PC-3 (cell line): Measurements from ENCODE around the gene MYL7. TPM values are rescaled to one million over a fixed set of nuclear protein-coding genes. Genes with fewer than 3 reads are reported as not detected.
A peak's percentile ranks its signal among the peaks of the same experiment; 100 is the strongest.

Source experiments
- ATAC-seq: fragments of 200-7000 bp; cut with Tn5 transposase; 2 replicates; pipeline ENCODE4 v1.9.1; 2020; ENCODE audit warnings: mild to moderate bottlenecking, moderate library complexity
- BruUV-seq: library from RNA; stranded (reverse); fragments of 400-500 nt; replicated peaks from 2 replicates; lab custom pipeline; 2021; lab: Mats Ljungman, UMichigan
- CTCF ChIA-PET: fragments of 300-600 bp; sonication (Branson Sonifier 250); formaldehyde crosslinking; loops from one replicate; lab custom pipeline; 2022; ENCODE audit warnings: antibody characterized with exemption; lab: Charles Lee
- POLR2A ChIA-PET: fragments of 300-600 bp; sonication (Branson Sonifier 250); formaldehyde crosslinking; loops from one replicate; lab custom pipeline; 2022; ENCODE audit warnings: antibody characterized with exemption; ENCODE audit not compliant: unreplicated experiment; lab: Charles Lee
- DNase-seq: peaks from one replicate; pipeline ENCODE4 v3.0.0-alpha.2; 2015
- H2AFZ ChIP-seq: fragments of 300-600 bp; sonication (generic); 2 replicates; pipeline ENCODE4 v1.6.0; 2016; ENCODE audit warnings: antibody characterized with exemption, low read length
- H3F3A ChIP-seq: fragments of 300-600 bp; sonication (generic); one replicate; pipeline ENCODE4 v1.6.0; 2017; ENCODE audit warnings: antibody characterized with exemption, low read length, control low read depth, mild to moderate bottlenecking; ENCODE audit not compliant: unreplicated experiment
- H3K27ac ChIP-seq: fragments of 300-600 bp; sonication (generic); 2 replicates; pipeline ENCODE4 v1.5.1; 2016; ENCODE audit warnings: mild to moderate bottlenecking, low read length
- H3K27me3 ChIP-seq: fragments of 300-600 bp; sonication (generic); 2 replicates; pipeline ENCODE4 v1.6.1; 2016; ENCODE audit warnings: low read length, mixed read lengths
- H3K36me3 ChIP-seq: fragments of 300-600 bp; sonication (generic); 2 replicates; pipeline ENCODE4 v1.6.1; 2016; ENCODE audit warnings: low read depth, mixed run types, low read length, mixed read lengths
- H3K4me1 ChIP-seq: fragments of 300-600 bp; sonication (generic); 2 replicates; pipeline ENCODE4 v1.5.1; 2016; ENCODE audit warnings: low read length; ENCODE audit not compliant: insufficient read depth
- H3K4me2 ChIP-seq: fragments of 300-600 bp; sonication (generic); 2 replicates; pipeline ENCODE4 v1.6.0; 2016; ENCODE audit warnings: low read length
- H3K4me3 ChIP-seq: fragments of 300-600 bp; sonication (generic); 2 replicates; pipeline ENCODE4 v1.5.1; 2016; ENCODE audit warnings: mild to moderate bottlenecking, low read length, mixed read lengths
- H3K79me2 ChIP-seq: fragments of 300-600 bp; sonication (generic); 2 replicates; pipeline ENCODE4 v1.6.1; 2017; ENCODE audit warnings: low read length, mixed read lengths
- H3K9ac ChIP-seq: fragments of 300-600 bp; sonication (generic); 2 replicates; pipeline ENCODE4 v1.6.0; 2016; ENCODE audit warnings: mild to moderate bottlenecking, low read length
- H3K9me2 ChIP-seq: fragments of 300-600 bp; sonication (generic); replicated peaks from 2 replicates; pipeline ENCODE4 v1.6.1; 2016; ENCODE audit warnings: mixed run types, low read length, mixed read lengths
- H3K9me3 ChIP-seq: fragments of 300-600 bp; sonication (generic); 2 replicates; pipeline ENCODE4 v1.6.1; 2016; ENCODE audit warnings: low read length, mixed read lengths
- H4K20me1 ChIP-seq: fragments of 300-600 bp; sonication (generic); 2 replicates; pipeline ENCODE4 v1.6.1; 2016; ENCODE audit warnings: low read length, mixed read lengths
- EZH2 ChIP-seq: fragments of 300-600 bp; sonication (generic); IDR thresholded peaks from one replicate; pipeline ENCODE4 v1.6.1; 2017; ENCODE audit warnings: antibody characterized with exemption, mild to moderate bottlenecking, low read length; ENCODE audit not compliant: unreplicated experiment
- EZH2phosphoT487 ChIP-seq: fragments of 300-600 bp; sonication (generic); IDR thresholded peaks from 2 replicates; pipeline ENCODE4 v1.6.1; 2018; ENCODE audit warnings: mild to moderate bottlenecking, antibody characterized with exemption, low read length, borderline replicate concordance
- intact Hi-C: fragments of 100-400 bp; cut with micrococcal nuclease; formaldehyde crosslinking; loops from 2 replicates; pipeline ENCODE4 v1.9.0; 2023
- total RNA-seq: library from RNA; depleted of rRNA; stranded (reverse); fragments of >200 nt; gene quantifications from 2 replicates; pipeline ENCODE4 v1.2.3, GENCODE V29; 2014
- TF ChIP-seq, protein P1 (sequence below): fragments of 300-600 bp; sonication (generic); conservative IDR thresholded peaks from 2 replicates; pipeline ENCODE4 v1.5.1; 2017; ENCODE audit warnings: antibody characterized with exemption, low read depth, mild to moderate bottlenecking, low read length

The MYL7 gene
- total RNA-seq, 1 experiment from 2014 or later = not detected

- BruUV-seq = no TSS peak
- Histone ChIP-seq H3K79me2 (no peaks in the 10 kb centered on the region), H3K27ac (no peak overlapping the region), H3K4me2 (no peak overlapping the region), H3K4me1 (no peaks in the 10 kb centered on the region), H3K36me3 (no peaks in the 10 kb centered on the region), H3K27me3 (no peaks in the 10 kb centered on the region), H2AFZ (no peak overlapping the region), H3K9me3 (no peaks in the 10 kb centered on the region), H3K9ac (no peak overlapping the region), H3K9me2 (no peaks in the 10 kb centered on the region), H3F3A (no peaks in the 10 kb centered on the region), H4K20me1 (no peaks in the 10 kb centered on the region), H3K4me3 (no peak overlapping the region)
- ATAC-seq (no peak), DNase-seq (no peak)
- intact Hi-C loops = no loop called here
- CTCF ChIA-PET = no interaction called here
- POLR2A ChIA-PET = interaction anchor here (0.7 kb wide), 1 partner anchor 76 kb away, joined by 4 read pairs; no protein-coding TSS in a partner anchor
- TF ChIP-seq EZH2 = no peak
- TF ChIP-seq, protein P1, sequence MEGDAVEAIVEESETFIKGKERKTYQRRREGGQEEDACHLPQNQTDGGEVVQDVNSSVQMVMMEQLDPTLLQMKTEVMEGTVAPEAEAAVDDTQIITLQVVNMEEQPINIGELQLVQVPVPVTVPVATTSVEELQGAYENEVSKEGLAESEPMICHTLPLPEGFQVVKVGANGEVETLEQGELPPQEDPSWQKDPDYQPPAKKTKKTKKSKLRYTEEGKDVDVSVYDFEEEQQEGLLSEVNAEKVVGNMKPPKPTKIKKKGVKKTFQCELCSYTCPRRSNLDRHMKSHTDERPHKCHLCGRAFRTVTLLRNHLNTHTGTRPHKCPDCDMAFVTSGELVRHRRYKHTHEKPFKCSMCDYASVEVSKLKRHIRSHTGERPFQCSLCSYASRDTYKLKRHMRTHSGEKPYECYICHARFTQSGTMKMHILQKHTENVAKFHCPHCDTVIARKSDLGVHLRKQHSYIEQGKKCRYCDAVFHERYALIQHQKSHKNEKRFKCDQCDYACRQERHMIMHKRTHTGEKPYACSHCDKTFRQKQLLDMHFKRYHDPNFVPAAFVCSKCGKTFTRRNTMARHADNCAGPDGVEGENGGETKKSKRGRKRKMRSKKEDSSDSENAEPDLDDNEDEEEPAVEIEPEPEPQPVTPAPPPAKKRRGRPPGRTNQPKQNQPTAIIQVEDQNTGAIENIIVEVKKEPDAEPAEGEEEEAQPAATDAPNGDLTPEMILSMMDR = no peak
- TF ChIP-seq EZH2phosphoT487 = no peak
Measured at GRCh38 chr7:44153948-44154335, 12.8 kb upstream of the MYL7 start.

DNA sequence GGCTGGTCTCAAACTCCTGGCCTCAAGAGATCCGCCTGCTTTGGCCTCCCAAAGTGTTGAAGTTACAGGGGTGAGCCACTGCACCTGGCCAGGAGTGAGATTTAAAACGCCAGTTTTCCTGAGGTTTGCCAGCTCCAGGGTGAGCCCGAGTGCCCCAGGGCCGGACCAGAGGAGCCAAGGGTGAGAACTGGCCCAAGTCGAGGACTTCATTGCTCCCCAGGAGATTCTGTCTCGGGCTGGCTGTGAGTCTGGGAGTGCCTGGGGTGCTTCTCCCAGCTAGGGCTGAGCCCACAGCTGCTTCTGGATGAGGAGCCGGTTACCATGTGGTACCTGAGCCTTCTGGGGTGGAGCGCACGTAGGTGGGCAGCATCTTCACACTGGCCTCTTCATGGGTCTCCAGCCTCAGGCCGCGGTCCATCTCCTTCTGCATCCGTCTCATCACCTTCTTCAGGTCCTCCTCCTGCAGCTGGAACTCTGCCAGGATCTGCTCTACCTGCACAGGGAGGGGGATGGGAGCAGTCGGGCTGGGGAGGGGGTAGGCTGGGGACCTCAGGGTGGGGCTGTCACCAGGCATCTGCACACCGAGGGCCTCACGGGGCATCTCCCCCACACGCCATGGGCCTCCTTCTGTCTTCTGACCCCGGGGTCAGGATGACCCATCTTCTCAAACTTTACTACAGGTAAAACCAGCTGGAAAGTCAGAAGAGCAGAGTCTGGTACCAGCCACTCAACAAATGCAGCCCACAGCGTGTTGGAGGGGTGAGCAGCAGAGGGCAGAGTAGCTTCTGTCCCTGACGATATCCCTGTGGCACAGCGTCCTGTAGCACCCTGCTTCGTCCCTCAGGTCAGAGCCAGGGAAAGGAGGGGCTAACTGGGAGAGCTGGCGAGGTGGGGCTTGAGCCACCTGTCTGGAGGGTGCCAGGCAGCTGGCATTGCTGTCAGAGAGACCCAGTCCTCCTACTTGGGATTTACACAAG is 12.1 kb upstream of the MYL7 start:
- CTCF ChIA-PET = no interaction called here
- H3K4me2 ChIP-seq = no peak overlapping the region
- no peaks in the 10 kb centered on the region for H3K36me3 ChIP-seq
- no peaks in the 10 kb centered on the region for H4K20me1 ChIP-seq
- H3K9me2 ChIP-seq = no peaks in the 10 kb centered on the region
- no peaks in the 10 kb centered on the region for H3K79me2 ChIP-seq
- intact Hi-C loops = no loop called here
- POLR2A ChIA-PET = no interaction called here
- no peak overlapping the region for H2AFZ ChIP-seq
- H3K9me3 ChIP-seq = no peaks in the 10 kb centered on the region
- no peak overlapping the region for H3K27ac ChIP-seq
- H3K4me1 ChIP-seq = no peaks in the 10 kb centered on the region
- H3K27me3 ChIP-seq = no peaks in the 10 kb centered on the region
- DNase-seq = no peak
- ATAC-seq = peak; percentile 27; the same call in 1 of the 2 replicates
- H3F3A ChIP-seq = no peaks in the 10 kb centered on the region
- no TSS peak for BruUV-seq
- no peak overlapping the region for H3K4me3 ChIP-seq
- no peak overlapping the region for H3K9ac ChIP-seq
- TF ChIP-seq EZH2 = no peak

DNA sequence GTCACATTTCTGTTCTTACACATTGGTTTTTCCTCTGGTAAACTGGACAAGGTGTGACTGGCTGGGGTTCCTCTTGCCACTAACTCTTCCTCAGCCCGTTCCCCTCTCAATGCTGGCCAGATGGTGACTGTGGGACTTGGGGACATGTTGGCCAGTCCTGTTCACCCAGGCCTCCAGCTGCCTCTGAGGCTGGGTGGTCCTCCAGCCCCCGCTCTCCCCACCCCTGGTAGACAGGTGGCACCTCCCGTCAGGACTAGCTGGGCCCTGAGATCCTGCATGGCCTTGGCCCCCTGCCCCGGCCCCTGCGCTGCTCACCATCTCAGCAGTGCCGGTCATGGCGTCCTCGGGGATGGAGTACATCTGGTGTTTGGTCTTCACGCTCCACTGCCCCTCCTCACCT is 10.8 kb upstream of the MYL7 start:
- no peak overlapping the region for H3K4me3 ChIP-seq
- H3K4me1 ChIP-seq = no peaks in the 10 kb centered on the region
- ATAC-seq (no peak), DNase-seq (no peak)
- H3K27ac ChIP-seq = no peak overlapping the region
- intact Hi-C loops = no loop called here
- no peak overlapping the region for H3K9ac ChIP-seq
- POLR2A ChIA-PET = no interaction called here
- no peak overlapping the region for H3K4me2 ChIP-seq
- CTCF ChIA-PET = no interaction called here
- no peak for TF ChIP-seq EZH2phosphoT487
- TF ChIP-seq EZH2 = no peak
- TF ChIP-seq, protein P1 = no peak
- no peaks in the 10 kb centered on the region for H3F3A ChIP-seq
- H3K27me3 ChIP-seq = no peaks in the 10 kb centered on the region
- H3K79me2 ChIP-seq = no peaks in the 10 kb centered on the region
- no TSS peak for BruUV-seq
- no peaks in the 10 kb centered on the region for H3K9me3 ChIP-seq
- H3K9me2 ChIP-seq = no peaks in the 10 kb centered on the region
- no peak overlapping the region for H2AFZ ChIP-seq
- H4K20me1 ChIP-seq = no peaks in the 10 kb centered on the region
- no peaks in the 10 kb centered on the region for H3K36me3 ChIP-seq
